GM12878 (cell line): ENCODE results near the gene PPP2R2D. TPM values are rescaled to one million over a fixed set of nuclear protein-coding genes. Genes with fewer than 3 reads are reported as not detected.

Experiments
- ATAC-seq: fragments of 200-7000 bp; cut with Tn5 transposase; 3 replicates; pipeline ENCODE4 v1.9.1; 2020; ENCODE audit warnings: mild to moderate bottlenecking, moderate library complexity
- BruUV-seq: library from RNA; stranded (reverse); fragments of 400-500 nt; replicated peaks from 2 replicates; lab custom pipeline; 2021; lab: Mats Ljungman, UMichigan
- CTCF ChIA-PET: fragments of 300-600 bp; sonication (Branson Sonifier 250); formaldehyde crosslinking; extraction: SDS; loops from one replicate; lab custom pipeline; 2021; ENCODE audit warnings: inconsistent platforms; lab: Yijun Ruan, JAX
- POLR2A ChIA-PET: fragments of 350-600 bp; formaldehyde crosslinking; extraction: SDS; loops from one replicate; lab custom pipeline; 2021; ENCODE audit warnings: inconsistent platforms; lab: Charles Lee
- RAD21 ChIA-PET: fragments of 300-600 bp; sonication (Branson Sonifier 250); formaldehyde crosslinking; loops from one replicate; lab custom pipeline; 2023; ENCODE audit warnings: antibody characterized with exemption; ENCODE audit not compliant: unreplicated experiment; lab: Charles Lee
- SMC1A ChIA-PET: fragments of 300-600 bp; sonication (Branson Sonifier 250); formaldehyde crosslinking; loops from one replicate; lab custom pipeline; 2023; ENCODE audit not compliant: unreplicated experiment, uncharacterized antibody; lab: Charles Lee
- DNase-seq: peaks from one replicate; pipeline ENCODE4 v3.0.0-alpha.2; 2011; ENCODE audit warnings: low read depth, low spot score
- FAIRE-seq: peaks from 3 replicates; lab custom pipeline; 2011; peaks lifted over from hg19 to GRCh38; lab: Jason Lieb, UNC
- H2AFZ ChIP-seq: 2 replicates; pipeline ENCODE4 v1.6.0; 2011; ENCODE audit warnings: low read depth, low read length, control low read depth; ENCODE audit not compliant: control insufficient read depth
- H3K27ac ChIP-seq: 2 replicates; pipeline ENCODE4 v1.5.1; 2011; ENCODE audit warnings: control low read depth; ENCODE audit not compliant: control insufficient read depth, insufficient read depth
- H3K27me3 ChIP-seq, 2 experiments: replicated peaks in 1 of 2; 2 replicates each; pipeline versions ENCODE4 v1.6.0 to v1.6.1; 2011; ENCODE audit warnings: low read length in 1 of 2; ENCODE audit not compliant: control insufficient read depth in 2 of 2, insufficient read depth in 2 of 2
- H3K36me3 ChIP-seq, 2 experiments: 2 replicates each; pipeline ENCODE4 v1.5.1; 2011; ENCODE audit warnings: low read length in 1 of 2; ENCODE audit not compliant: control insufficient read depth in 2 of 2, insufficient read depth in 2 of 2
- H3K4me1 ChIP-seq: 2 replicates; pipeline ENCODE4 v1.6.1; 2011; ENCODE audit warnings: mild to moderate bottlenecking, low read length, moderate library complexity, mixed read lengths; ENCODE audit not compliant: control insufficient read depth, insufficient read depth
- H3K4me2 ChIP-seq: 2 replicates; pipeline ENCODE4 v1.6.0; 2011; ENCODE audit warnings: control low read depth; ENCODE audit not compliant: control insufficient read depth, insufficient read depth
- H3K4me3 ChIP-seq: fragments of 200-600 bp; sonication (generic); 2 replicates; pipeline ENCODE4 v1.5.1; 2016
- H3K79me2 ChIP-seq: 2 replicates; pipeline ENCODE4 v1.6.0; 2011; ENCODE audit warnings: low read length; ENCODE audit not compliant: control insufficient read depth, insufficient read depth
- H3K9ac ChIP-seq: 2 replicates; pipeline ENCODE4 v1.8.0; 2011; ENCODE audit warnings: low read length, control low read depth, mixed read lengths; ENCODE audit not compliant: control insufficient read depth, insufficient read depth
- H3K9me3 ChIP-seq: replicated peaks from 3 replicates; pipeline ENCODE4 v1.5.1; 2011; ENCODE audit warnings: mild to moderate bottlenecking, low read length; ENCODE audit not compliant: control insufficient read depth, insufficient read depth
- H4K20me1 ChIP-seq: 2 replicates; pipeline ENCODE4 v1.6.0; 2011; ENCODE audit not compliant: control insufficient read depth, insufficient read depth
- ATF3 ChIP-seq: IDR thresholded peaks from 2 replicates; pipeline ENCODE4 v1.6.1; 2011; ENCODE audit warnings: low read depth, mild to moderate bottlenecking, low read length, moderate library complexity, borderline replicate concordance; ENCODE audit errors: extremely low read depth
- E2F8 ChIP-seq: fragments of 450-650 bp; IDR thresholded peaks from 2 replicates; pipeline ENCODE4 v1.6.1; 2018; ENCODE audit warnings: mild to moderate bottlenecking, low read depth, moderate library complexity; ENCODE audit not compliant: partially characterized antibody
- EZH2 ChIP-seq: IDR thresholded peaks from 2 replicates; pipeline ENCODE4 v1.6.1; 2012; ENCODE audit warnings: low read depth, mild to moderate bottlenecking, control low read depth, inconsistent platforms, low read length, borderline replicate concordance; ENCODE audit not compliant: control insufficient read depth
- GATAD2B ChIP-seq: fragments of 450-650 bp; conservative IDR thresholded peaks from 2 replicates; pipeline ENCODE4 v1.6.1; 2017; ENCODE audit warnings: low read depth, mild to moderate bottlenecking, moderate library complexity
- NFYB ChIP-seq: IDR thresholded peaks from 2 replicates; pipeline ENCODE4 v1.6.1; 2011; ENCODE audit warnings: low read depth, mild to moderate bottlenecking, low read length, improper control_type of control experiment, moderate library complexity; ENCODE audit not compliant: insufficient read depth
- POLR2AphosphoS2 ChIP-seq: IDR thresholded peaks from 2 replicates; pipeline ENCODE4 v1.6.1; 2011; ENCODE audit warnings: low read depth, mild to moderate bottlenecking, low read length, improper control_type of control experiment, moderate library complexity
- ZBED1 ChIP-seq: IDR thresholded peaks from 2 replicates; pipeline ENCODE4 v1.6.1; 2016; ENCODE audit warnings: borderline replicate concordance
- WGBS: methylation state at CpG from one replicate; pipeline ENCODE4 v1.1.6; 2016; ENCODE audit warnings: low lambda C conversion rate; ENCODE audit not compliant: insufficient replicate concordance, insufficient coverage; ENCODE audit errors: missing lambda C conversion rate; 5-methylcytosine and 5-hydroxymethylcytosine counted together
- in situ Hi-C: fragments of 300-500 bp; cut with MboI; formaldehyde crosslinking; loops from 9 replicates; pipeline ENCODE4 v1.14.3; 2018; ENCODE audit warnings: mixed read lengths
- intact Hi-C: fragments of 100-400 bp; cut with micrococcal nuclease; formaldehyde crosslinking; loops from one replicate; pipeline ENCODE4 v1.14.2; 2022; ENCODE audit not compliant: unreplicated experiment
- polyA plus RNA-seq, 11 experiments: library from polyadenylated mRNA; depleted of rRNA in 4 of 11; unstranded in 6 of 11; stranded (reverse) in 5 of 11; fragments of >200 nt; fragmentation: Nextera tagmentation in 4 of 11; fragmentation: Illumina TruSeq in 1 of 11; extraction: Ambion mirVana in 4 of 11; extraction: Trizol in 1 of 11; gene quantifications; 1 replicate in 1 of 11; 2 replicates in 10 of 11; pipeline versions ENCODE4 v1.2.1 to v1.2.3, GENCODE V29; 2011 to 2016; ENCODE audit warnings: inconsistent platforms in 2 of 11, missing spikeins in 2 of 11, low read depth in 1 of 11
- total RNA-seq, 4 experiments: library from RNA; depleted of rRNA in 3 of 4; stranded (reverse); fragments of >200 nt in 3 of 4; fragmentation: Illumina TruSeq in 1 of 4; extraction: Trizol in 1 of 4; gene quantifications; 2 replicates each; pipeline versions ENCODE4 v1.2.1 to v1.2.3, GENCODE V29; 2013 to 2021

The PPP2R2D gene
- total and polyA plus RNA-seq, 10 of the 15 experiments (the other 5 are each of a cell fraction or from before 2014, with no cell fraction given) = 2.8 to 41.9 (median 21.8) TPM

- ChIA-PET POLR2A (no interaction called here), RAD21 (no interaction called here), SMC1A (interaction anchor here (1.3 kb wide), 1 partner anchor 10 kb away, joined by 3 read pairs; no protein-coding TSS in a partner anchor), CTCF (no interaction called here)
- Histone ChIP-seq H3K36me3 (peaks cover 6 to 19% of the 10 kb centered on the region in 2 experiments), H3K79me2 (no peaks in the 10 kb centered on the region), H3K4me2 (no peak overlapping the region), H3K27me3 (no peaks in the 10 kb centered on the region), H4K20me1 (no peaks in the 10 kb centered on the region), H3K9ac (no peak overlapping the region), H3K4me1 (no peaks in the 10 kb centered on the region), H2AFZ (no peak overlapping the region), H3K4me3 (no peak overlapping the region), H3K27ac (no peak overlapping the region), H3K9me3 (no peaks in the 10 kb centered on the region)
- no peak for DNase-seq
- intact Hi-C loops = no loop called here
- no peak for TF ChIP-seq ATF3
- TF ChIP-seq E2F8 = no peak
- TF ChIP-seq EZH2 = no peak
- TF ChIP-seq GATAD2B = no peak
- peak; percentile 73; the same call in 1 of the 2 replicates for TF ChIP-seq POLR2AphosphoS2
- TF ChIP-seq NFYB = no peak
- TF ChIP-seq ZBED1 = no peak
- FAIRE-seq = no peak
- ATAC-seq = no peak
- WGBS = 100% methylated on average over 9 of the region's 9 CpGs
- in situ Hi-C loops = no loop called here
- no TSS peak for BruUV-seq
Measured at GRCh38 chr10:131964298-131964697, 63.5 kb downstream of the PPP2R2D start.
